SH-SY5Y (cell line): ENCODE results near the gene DDX54.

Experiments
- GATA2 ChIP-seq: IDR thresholded peaks from 2 replicates; pipeline ENCODE4 v1.6.1; 2011; ENCODE audit warnings: mild to moderate bottlenecking, low read depth, low read length
- GATA3 ChIP-seq: IDR thresholded peaks from 2 replicates; pipeline ENCODE4 v1.6.1; 2011; ENCODE audit warnings: low read depth, mild to moderate bottlenecking, low read length, moderate library complexity

DNA sequence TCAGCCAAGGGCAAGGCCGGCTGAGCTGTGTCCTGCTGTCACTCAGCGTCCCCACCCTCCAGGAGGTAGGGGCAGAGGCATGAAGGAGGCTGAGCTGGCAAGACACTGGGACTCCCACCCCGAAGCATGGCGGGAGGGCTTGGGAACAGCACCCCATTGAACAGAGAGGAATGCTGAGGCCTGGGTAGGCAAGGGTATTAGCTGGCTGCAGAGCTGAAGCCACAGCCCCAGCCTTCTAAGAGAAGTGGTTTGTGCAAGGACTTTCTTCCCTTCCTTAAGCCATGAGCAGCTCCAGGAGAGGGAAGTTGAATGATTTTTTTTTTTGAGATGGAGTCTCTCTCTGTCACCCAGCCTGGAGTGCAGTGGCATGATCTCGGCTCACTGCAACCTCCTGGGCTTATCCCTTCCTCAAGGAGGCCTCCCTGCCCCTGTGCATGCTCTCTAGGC lies 42.4 kb downstream of the DDX54 start:
- no peak for TF ChIP-seq GATA2
- TF ChIP-seq GATA3, result no peak
